NCI-H2171 (cell line): ENCODE results near the gene RGS4.
A peak's percentile ranks its signal among the peaks of the same experiment; 100 is the strongest.
"Not testable (repeated sequence)": the region's sequence is repeated elsewhere in the genome, so short reads cannot be mapped to it uniquely, and the experiment has no call there.

Source experiments
- DNase-seq: peaks from one replicate; lab custom pipeline; 2025; lab: John Stamatoyannopoulos, UW

Gene RGS4

DNA sequence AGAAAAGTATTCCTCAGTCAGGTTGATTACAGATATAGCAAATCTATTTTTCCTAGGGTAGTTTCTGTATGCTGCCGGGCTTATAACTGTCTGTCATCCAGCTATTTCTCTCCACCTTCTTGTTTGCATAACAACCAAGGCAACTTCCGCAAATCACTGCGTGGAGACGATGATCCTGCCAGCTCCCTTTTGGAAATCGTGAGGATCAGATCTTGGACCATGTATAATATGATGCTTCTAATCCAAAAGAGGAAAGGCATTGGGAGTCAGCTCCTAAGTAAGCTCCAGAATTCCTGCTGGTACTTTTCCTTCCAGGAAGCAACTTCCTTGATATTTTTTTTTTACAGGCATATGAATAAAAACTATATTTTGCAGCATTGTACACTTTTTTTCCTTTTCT, 445 bp upstream of the RGS4 start:
- DNase-seq, result no peak

DNA sequence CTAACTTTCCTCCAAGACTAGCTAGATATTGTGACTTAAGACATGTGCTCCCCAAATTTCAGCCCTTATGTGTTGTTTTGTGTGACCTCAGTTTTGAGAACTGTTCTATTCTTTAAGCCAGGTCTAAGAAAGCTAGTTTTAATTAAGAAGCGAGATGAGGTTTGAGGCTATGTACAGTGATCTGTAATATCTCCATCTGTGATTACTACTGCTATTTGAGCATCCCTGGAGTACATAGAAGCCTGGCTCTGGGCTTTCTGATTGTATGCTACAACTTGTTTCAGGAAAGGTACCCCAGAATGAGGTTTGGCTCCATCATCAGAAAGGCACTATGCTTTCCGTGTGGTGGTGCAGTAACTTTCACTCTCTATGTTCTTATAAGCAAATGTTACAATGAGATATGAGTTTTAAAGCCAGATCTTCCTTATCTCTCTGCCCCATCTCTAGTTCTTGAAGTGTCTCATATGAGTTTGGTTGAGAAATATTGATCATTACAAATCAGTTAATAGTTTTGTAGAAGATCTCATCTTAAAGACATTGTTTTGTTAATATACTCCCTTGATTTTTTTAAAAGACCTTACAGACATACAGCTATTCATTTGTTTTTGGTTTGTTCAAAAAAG, 605 bp downstream of the RGS4 start:
- no peak for DNase-seq

DNA sequence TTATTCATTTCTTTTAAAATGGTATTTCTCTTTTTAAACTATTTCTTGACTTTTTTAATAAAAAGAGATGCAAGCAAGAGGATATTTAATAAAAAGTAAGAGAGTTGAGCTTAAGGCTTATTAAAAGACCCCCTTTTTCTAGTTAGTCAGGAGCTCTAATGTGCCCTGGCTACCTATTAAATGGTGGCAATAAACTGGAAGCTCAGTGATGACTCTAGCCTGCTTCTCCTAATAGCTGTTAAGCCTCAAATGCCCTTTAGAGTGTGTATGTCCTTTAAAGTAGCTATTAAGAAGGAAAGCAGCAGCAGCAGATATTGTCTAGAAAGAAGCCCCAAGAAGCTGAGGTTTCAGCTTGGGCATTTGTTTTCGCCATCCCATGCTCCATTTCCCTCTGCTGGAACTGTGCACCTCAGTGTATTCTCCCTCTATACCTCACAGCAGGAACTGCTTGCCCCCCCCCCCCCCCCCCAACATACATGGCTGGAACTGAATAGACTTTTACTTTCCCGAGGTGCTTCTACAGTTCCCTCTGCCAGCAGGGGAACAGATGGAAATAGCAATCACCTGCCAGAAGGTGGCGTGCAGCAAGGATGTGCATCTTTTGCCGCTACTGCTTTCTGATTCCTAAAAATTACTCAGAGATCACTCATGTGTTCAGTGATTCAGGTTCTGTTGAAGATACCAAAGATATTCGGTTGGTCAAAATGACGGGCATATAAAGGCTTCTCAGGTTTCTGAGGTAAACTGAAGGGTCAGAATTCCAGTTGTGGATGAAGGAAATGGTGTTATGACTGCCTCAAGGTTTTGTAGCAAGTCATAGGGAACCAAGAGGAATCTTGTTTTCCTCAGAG, 2.5 kb downstream of the RGS4 start:
- DNase-seq, result peak; percentile 44

DNA sequence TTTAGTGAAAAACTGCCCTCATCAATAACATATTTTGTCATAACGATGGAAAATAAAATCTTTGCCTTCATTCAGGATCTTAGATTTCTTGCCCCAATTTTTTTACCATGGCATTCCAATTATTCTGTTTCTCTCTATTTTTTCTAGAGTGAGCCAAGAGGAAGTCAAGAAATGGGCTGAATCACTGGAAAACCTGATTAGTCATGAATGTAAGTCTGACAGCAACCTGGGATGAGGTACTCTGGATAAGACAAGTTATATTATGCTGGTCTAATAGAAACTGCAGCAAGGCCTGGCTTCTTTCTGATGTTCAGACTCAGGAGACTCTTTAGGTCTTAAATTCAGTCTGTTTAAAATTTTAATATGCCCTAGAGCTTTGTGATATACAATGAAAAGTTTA, 3.5 kb downstream of the RGS4 start:
- DNase-seq, result no peak

DNA sequence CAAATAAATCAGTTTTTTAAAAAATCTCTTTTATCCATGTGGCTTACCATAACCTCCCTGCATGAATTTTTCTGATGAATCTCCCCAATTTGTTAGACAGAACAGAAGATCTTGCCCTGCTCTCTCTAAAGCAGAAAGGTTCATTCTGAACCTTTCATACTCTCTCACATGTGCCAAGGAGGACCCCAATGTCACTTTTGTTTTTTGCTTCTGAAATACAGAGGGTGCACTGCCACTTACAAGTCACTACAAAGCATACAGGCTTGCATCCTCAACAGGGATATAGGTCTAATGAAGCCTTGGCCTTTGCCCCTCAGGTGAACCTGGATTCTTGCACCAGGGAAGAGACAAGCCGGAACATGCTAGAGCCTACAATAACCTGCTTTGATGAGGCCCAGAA, 4.8 kb downstream of the RGS4 start:
- no peak for DNase-seq

DNA sequence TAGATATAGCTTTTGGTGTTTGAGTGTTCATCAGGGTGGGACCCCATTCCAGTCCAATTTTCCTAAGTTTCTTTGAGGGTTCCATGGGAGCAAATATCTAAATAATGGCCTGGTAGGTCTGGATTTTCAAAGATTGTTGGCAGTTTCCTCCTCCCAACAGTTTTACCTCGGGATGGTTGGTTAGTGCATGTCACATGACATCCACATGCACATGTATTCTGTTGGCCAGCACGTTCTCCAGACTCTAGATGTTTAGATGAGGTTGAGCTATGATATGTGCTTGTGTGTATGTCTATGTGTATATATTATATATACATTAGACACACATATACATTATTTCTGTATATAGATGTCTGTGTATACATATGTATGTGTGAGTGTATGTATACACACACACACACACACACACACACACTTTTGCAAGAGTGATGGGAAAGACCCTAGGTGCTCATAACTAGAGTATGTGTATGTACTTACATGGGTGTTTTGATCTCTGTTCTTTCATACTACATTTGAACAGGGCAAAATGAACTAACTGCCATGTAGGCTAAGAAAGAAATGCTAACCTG, 5.6 kb downstream of the RGS4 start:
- DNase-seq, result no peak

DNA sequence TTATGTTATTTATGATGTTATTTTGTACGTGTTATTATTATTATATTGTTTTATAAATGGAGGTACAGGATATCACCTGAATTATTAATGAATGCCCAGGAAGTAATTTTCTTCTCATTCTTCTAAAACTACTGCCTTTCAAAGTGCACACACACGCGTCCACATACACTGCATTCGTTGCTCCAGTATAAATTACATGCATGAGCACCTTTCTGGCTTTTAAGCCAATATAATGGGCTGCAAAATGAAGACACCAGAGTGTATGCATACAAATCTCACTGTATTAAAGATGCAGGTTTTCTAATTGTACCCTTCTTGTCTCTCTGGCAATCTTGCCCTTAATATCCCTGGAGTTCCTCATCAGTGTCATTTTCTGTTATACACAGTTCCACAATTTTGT, 6.9 kb downstream of the RGS4 start:
- DNase-seq, result no peak

DNA sequence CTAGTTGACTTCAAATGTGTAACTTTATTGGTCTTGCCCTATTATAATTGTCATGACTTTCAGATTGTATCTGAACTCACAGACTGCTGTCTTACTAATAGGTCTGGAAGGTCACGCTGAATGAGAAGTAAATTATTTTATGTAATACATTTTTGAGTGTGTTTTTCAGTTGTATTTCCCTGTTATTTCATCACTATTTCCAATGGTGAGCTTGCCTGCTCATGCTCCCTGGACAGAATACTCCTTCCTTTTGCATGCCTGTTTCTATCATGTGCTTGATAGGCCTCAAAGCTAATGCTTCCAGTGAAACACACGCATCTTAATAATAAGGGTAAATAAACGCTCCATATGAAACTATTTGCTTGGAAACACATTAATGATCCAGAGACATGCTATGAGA, 7.3 kb downstream of the RGS4 start:
- no peak for DNase-seq

DNA sequence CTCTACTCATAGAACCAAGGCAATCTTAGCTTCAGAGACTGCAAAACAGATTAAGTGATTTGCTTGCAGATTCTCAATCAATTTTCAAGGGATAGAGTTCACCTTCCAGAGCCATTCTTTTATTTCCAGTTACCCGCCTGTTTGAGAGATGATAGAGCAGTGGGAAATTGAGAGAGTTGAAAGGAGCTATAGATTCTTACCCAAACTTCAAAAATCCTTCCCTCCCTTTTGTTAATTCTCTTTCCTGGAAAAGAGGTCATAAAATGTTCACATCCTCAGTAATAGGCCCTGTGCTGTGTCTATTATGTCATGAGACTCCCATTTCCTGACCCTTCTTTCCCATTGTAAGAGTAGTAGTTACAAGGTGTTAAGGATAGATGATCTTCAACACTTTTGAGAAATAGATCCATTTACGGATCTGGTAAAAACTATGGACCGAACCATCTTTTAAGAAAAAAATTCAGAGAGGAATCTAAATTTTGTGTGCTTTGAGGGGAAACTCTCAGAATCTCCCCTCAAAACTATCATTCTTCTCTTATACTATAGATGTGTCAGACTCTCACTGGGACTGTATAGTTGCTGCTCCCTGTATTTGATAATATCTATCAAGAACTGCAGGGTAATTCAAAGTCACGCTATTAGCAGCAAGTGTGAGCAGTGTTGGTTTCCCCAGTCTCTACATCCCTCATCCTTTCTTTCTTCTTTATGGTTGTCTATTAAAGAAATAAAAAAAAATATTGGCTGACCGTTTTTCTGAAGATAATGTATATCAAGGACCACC, 8.0 kb downstream of the RGS4 start:
- no peak for DNase-seq

DNA sequence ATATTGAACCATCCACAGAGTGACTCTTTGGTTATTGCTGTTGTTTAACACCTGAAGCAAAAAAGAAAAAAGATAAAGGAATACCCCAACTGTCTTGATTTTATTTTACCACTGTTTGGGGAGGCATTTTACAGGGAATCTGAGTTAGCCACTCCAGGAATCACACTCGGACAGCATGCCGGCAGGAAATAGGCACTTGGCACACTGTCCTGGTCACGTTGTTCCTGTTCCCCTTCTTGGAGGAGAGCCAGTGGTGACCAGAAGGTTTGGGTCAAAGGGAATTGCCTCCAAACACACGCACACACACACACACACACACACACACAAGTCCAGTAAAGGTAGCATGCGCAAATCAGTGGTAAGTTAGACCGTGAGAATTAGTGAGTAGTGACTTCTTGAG, 13.8 kb downstream of the RGS4 start:
- no peak for DNase-seq

DNA sequence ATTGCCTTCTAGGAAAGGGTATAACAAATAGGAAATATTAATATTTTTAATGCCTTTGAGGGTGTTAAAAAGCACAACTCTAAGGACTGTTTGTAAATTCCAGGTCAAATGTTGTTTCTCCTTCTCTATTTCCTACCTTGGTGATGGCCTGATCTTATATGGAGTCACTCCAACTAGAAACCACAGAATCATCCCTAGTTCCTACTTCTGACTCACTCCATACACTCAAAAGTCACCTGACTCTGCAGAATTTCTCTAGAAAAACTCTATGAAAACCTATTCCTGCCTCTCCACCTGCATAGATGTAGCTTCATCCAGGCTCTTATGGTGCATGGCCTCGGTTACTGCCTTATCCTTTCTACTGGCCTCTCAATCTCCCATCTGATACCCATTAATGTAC, 14.5 kb downstream of the RGS4 start:
- no peak for DNase-seq

DNA sequence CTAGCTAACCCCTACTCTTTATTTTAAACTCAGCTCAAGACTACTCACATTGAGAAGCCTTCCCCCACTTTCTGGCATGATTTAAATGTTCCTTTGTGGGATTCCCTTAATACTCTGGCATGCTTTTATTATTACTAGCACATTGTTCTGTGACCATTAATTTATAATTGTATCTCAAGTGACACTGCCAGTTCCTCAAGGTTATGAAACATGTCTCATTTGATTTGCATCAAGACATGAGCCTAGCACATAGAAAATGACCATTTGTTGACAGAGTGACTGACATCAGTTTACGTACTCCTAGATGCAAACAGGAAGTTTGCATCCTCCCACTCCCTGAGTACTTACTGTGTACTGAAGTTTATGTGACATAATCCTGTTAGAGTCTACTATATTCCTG, 15.2 kb downstream of the RGS4 start:
- DNase-seq, result no peak

DNA sequence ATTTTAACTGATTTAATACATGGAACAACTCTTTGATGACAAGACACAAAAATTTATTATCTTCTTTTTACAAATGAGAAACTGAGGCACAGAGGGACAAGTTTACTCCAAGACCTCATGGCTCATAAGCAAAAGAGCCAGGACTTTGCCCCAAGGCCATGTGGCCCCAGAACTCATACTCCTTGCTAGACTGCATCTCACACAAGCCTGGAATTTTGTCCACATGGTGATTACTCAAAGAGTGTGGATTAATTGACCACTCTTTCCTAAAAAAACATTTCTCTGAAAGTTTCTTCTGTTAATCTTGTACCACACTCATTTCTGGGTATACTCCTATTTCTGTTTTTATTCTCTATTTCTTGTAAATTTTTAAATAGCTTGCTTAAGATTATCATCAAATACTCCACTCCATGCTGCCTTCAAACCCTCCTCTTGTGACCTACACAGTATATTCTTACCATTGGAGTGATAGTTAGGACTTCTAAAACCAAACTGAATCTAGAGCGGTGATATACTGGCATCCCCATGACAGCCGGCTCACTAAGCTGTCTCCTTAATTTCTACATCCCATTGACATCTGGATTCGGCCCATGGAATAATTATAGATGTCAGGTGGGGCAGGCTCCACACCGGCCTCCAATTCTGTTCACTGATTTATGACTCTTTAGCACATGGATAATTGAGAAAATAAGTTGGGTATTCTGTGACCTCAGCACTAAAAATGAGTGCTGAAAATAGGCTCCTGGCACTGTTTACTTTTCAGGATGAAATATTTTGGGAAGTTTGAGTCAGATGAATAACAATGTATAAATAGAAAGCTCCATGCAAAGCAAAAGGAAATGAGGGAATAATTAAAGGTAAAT, 16.1 kb downstream of the RGS4 start:
- no peak for DNase-seq

DNA sequence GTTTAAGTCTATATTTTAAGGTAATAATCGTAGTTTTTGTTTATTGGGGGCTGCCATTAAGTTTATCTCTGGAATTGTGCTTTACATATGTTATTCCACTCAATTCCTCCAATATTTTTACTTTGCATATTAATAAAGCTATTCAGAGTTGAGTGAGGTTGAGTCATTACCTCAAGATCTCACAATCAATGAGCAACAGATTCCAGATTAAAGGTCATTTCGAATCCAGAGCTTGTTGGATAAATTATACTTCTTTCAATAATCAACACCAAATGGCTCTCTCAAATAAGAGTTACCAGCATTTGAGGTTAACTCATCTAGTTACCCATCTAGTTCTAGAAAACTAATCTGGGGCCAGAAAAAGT, 16.7 kb downstream of the RGS4 start:
- no peak for DNase-seq

DNA sequence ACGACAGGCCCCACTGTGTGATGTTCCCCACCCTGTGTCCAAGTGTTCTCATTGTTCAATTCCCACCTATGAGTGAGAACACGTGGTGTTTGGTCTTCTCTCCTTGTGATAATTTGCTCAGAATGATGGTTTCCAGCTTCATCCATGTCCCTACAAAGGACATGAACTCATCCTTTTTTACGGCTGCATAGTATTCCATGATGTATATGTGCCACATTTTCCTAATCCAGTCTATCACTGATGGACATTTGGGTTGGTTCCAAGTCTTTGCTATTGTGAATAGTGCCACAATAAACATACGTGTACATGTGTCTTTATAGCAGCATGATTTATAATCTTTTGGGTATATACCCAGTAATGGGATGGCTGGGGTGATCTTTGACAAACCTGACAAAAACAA, 20.0 kb downstream of the RGS4 start:
- not testable (repeated sequence) for DNase-seq

DNA sequence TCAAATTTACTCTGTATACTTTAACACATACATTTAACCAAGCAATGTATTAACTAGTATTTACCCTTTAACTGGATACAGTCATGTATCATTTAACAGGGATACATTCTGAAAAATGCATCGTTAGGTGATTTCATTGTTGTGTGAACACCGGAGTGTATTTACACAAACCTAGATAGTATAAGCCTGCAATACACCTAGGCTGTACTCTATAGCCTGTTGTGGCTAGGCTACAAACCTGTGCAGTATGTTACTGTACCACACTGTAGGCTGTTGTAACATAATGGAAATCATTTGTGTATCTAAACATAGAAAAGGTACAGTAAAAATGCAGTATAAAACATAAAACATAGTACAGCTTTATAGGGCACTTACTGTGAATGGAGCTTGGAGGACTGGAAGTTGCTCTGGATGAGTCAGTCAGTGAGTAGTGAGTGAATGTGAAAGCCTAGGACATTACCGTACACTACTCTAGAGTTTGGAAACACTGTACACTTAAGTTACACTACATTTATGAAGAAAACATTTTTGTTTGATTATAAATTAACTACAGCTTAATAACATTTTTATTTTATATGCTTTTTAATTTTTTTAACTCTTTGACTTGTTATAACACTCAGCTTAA, 21.3 kb downstream of the RGS4 start:
- no peak for DNase-seq

DNA sequence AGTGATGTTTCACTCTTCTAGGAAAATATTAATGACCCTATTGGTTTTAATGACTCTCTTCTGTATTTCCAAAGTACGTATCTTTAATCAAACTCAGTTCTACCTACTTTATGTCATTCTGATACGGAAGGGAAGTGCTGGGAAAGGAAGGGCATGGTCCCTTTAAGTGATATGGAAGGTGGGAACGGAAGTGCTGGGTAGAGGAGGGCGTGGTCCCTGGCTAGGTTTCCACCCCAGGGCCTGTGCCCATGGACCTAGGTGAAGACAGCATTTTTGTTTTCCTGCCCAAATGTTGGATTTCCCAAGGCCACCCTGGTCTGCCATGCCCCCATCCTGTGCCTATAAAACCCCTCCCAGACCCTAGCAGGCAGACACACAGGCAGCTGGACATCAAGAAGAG, 24.0 kb downstream of the RGS4 start:
- no peak for DNase-seq

DNA sequence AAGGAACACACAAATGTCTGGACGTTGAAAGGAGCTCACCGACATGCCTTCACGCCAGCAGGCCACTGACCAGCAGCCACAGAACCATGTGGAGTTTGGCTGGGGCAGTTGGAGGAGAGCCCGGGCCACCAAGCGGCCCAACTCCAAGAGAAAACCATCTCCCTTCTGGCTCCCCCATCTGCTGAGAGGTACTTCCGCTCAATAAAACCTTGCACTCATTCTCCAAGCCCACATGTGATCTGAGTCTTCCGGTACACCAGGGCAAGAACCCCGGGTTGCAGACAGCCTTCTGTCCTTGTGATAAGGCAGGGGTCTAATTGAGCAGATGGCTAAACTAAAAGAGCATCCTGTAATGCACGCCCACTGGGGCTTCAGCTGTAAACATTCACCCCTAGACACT, 24.4 kb downstream of the RGS4 start:
- no peak for DNase-seq

DNA sequence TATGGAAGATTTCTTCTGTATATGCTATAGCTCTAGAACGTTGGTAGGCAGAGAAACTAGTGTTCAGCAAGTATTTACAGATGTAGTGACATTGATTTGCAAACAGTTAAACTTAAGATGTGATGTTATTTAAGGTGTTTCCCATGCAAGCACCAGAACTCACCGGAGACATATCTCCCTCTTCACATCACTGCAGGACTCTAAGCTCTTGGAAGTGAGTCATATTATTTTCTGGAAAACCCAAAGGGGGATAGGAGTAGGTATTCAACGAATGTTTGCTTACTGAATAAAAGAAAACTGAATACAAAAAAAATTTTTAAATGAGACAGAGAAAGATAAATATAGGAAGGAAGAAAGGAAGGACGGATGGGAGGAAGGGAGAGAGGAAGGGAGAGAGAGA, 25.0 kb downstream of the RGS4 start:
- no peak for DNase-seq

DNA sequence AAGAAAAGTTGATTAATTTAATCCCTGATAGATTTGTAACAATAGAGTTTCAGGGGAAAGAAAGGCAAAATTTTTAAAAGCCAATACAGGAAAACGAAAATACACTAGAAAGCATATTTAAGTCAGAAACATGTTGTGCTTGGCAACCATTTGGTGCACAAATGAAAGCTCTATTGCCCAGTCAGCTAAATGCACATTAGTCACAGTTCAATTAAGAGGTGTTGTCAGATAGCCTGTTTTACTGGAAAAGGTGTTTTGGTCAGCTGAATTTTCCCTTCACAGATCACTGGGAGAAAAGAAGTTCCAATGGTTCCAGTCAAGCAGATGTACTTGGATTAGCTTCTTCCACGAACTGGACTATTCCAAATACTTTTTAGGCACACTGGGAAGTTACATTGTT, 25.4 kb downstream of the RGS4 start:
- DNase-seq, result no peak

DNA sequence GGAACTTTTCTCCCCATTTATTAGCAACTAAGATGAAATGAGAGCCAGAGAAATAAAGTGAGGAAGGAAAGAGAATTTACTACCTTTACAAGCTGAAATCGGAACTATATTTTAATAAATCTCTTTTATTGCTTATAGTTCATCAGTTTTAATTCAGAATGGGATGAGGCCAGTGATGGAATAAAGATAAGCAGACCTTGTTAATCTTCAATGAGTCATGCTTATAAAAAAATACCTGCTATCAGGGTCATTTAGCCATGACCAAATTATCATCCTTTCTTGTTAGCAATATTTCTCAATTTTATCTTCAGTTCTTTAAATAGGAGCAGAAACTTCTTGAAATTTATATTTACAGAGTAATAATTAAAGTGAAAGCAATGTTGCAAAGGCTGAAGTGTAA, 26.1 kb downstream of the RGS4 start:
- DNase-seq, result no peak
